ENCODE data around the gene THEMIS.

GRCh38 chr6:127796713-127797112 lies 104.1 kb downstream of the THEMIS start:
- TF ChIP-seq CTCF (IDR thresholded peaks at IDR 0.05) = no peak
- TF ChIP-seq TCF7L2 (IDR thresholded peaks at IDR 0.05; ENCODE audit: low read depth, low read length) = no peak

Data from Panc1 (cell line).